Lung (tissue), 12 donors: Measurements from ENCODE around the gene AAR2. TPM values are rescaled to one million over a fixed set of nuclear protein-coding genes. Genes with fewer than 3 reads are reported as not detected.

Source experiments
- ATAC-seq: fragments of 200-7000 bp; cut with Tn5 transposase; one replicate; pipeline ENCODE4 v1.9.1; 2020; ENCODE audit warnings: moderate number of reproducible peaks; ENCODE audit not compliant: insufficient read depth, low FRiP score
- DNase-seq, 3 donors: peaks; one replicate each; pipeline ENCODE4 v3.0.0-alpha.2; 2013 to 2017
- H3K27ac ChIP-seq, 2 donors: one replicate each; pipeline ENCODE4 v1.5.1; 2013; ENCODE audit warnings: mild to moderate bottlenecking in 2 of 2, moderate library complexity in 2 of 2, control low read depth in 1 of 2, inconsistent platforms in 1 of 2, low read depth in 1 of 2, low read length in 1 of 2
- H3K27me3 ChIP-seq, 3 donors: one replicate each; pipeline ENCODE4 v1.5.1; 2013; ENCODE audit warnings: low read length in 2 of 3; ENCODE audit not compliant: control insufficient read depth in 3 of 3, insufficient read depth in 3 of 3
- H3K36me3 ChIP-seq, 4 donors: one replicate each; pipeline ENCODE4 v1.5.1; 2013; ENCODE audit warnings: low read length in 4 of 4, mild to moderate bottlenecking in 1 of 4, moderate library complexity in 1 of 4; ENCODE audit not compliant: control insufficient read depth in 4 of 4, insufficient read depth in 4 of 4
- H3K4me1 ChIP-seq, 5 donors: one replicate each; pipeline ENCODE4 v1.5.1; 2013; ENCODE audit warnings: low read length in 5 of 5, mild to moderate bottlenecking in 2 of 5, moderate library complexity in 1 of 5; ENCODE audit not compliant: control insufficient read depth in 5 of 5, insufficient read depth in 5 of 5
- H3K4me3 ChIP-seq: one replicate; pipeline ENCODE4 v1.5.1; 2013; ENCODE audit warnings: mild to moderate bottlenecking, control low read depth, moderate library complexity
- H3K9ac ChIP-seq, 2 donors: one replicate each; pipeline ENCODE4 v1.5.1; 2013; ENCODE audit warnings: low read length in 2 of 2, control low read depth in 1 of 2; ENCODE audit not compliant: insufficient read depth in 1 of 2
- H3K9me3 ChIP-seq, 4 donors: one replicate each; pipeline ENCODE4 v1.5.1; 2013; ENCODE audit warnings: low read length in 3 of 4, mild to moderate bottlenecking in 1 of 4, moderate library complexity in 1 of 4; ENCODE audit not compliant: control insufficient read depth in 4 of 4, insufficient read depth in 3 of 4
- WGBS, 2 donors: extraction: QIAGEN DNeasy Blood & Tissue Kit; methylation state at CpG; one replicate each; pipeline ENCODE4 v1.1.7; 2013; 5-methylcytosine and 5-hydroxymethylcytosine counted together
- polyA plus RNA-seq, 2 donors: library from polyadenylated mRNA; stranded (reverse); fragments of 200-250 nt; gene quantifications; one replicate each; pipeline ENCODE4 v1.2.1, GENCODE V29; 2013
- total RNA-seq, 2 donors: library from RNA; depleted of rRNA in 1 of 2; stranded (reverse); fragments of >200 nt in 1 of 2; gene quantifications; one replicate each; pipeline ENCODE4 v1.2.1, GENCODE V29; 2014 to 2021
- TF ChIP-seq, protein P1 (sequence below): IDR thresholded peaks from 2 replicates; pipeline ENCODE4 v1.5.1; 2012; ENCODE audit warnings: mild to moderate bottlenecking; ENCODE audit errors: control extremely low read depth, extremely low read depth
- donor health status: control.
- donor health status: control.
- donor health status: Bipolar disorder and iron deficiency.
- donor health status: healthy.
- donor health status: DM: yes; HTN: yes; CAD: no.

The AAR2 gene
- total and polyA plus RNA-seq, 4 donors = 18.1 to 31.2 (median 29.3) TPM

DNA sequence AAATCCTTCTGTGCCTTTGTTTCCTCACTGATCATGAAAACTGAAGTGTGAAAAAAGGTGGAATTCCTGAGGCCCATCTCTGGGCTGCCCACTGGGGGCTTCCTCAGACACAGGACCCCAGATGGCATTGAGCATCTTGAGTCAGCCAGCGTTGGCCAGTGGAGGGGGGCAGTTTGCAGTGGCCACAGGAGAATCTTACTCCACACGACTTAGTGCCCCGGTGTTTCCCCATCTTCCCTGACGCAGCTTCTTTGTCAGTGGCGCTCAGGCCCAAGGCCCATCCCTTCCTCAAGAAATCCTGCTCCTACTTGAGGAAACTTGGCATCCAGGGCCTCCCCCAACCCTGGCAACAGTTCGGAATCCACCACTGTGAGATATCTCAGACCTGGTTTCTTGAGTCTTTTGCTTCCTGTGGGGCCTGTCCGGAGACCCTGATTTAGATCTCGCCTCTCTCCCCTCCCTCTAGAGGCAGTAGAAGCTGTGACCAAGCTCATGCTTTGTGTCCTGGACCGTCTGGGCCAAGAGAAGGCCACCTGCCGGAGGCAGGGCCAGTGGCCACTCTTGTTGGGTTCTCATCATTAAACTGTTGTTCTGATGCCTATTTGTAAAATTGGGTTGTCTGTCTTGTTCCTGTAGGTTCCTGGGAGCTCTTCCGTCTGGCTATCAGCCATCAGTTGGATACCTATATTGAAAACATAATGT lies 49.6 kb downstream of the AAR2 start:
- ATAC-seq (no peak), DNase-seq (no peak)
- Histone ChIP-seq H3K4me3 (no peak overlapping the region), H3K9me3 (no peaks in the 10 kb centered on the region), H3K27me3 (peaks cover 0 to 4% (median 0%) of the 10 kb centered on the region in 3 donors), H3K4me1 (no peaks in the 10 kb centered on the region), H3K9ac (no peak overlapping the region), H3K36me3 (no peaks in the 10 kb centered on the region), H3K27ac (no peak overlapping the region)
- TF ChIP-seq, protein P1, sequence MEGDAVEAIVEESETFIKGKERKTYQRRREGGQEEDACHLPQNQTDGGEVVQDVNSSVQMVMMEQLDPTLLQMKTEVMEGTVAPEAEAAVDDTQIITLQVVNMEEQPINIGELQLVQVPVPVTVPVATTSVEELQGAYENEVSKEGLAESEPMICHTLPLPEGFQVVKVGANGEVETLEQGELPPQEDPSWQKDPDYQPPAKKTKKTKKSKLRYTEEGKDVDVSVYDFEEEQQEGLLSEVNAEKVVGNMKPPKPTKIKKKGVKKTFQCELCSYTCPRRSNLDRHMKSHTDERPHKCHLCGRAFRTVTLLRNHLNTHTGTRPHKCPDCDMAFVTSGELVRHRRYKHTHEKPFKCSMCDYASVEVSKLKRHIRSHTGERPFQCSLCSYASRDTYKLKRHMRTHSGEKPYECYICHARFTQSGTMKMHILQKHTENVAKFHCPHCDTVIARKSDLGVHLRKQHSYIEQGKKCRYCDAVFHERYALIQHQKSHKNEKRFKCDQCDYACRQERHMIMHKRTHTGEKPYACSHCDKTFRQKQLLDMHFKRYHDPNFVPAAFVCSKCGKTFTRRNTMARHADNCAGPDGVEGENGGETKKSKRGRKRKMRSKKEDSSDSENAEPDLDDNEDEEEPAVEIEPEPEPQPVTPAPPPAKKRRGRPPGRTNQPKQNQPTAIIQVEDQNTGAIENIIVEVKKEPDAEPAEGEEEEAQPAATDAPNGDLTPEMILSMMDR = no peak
- WGBS, 2 donors = 82 to 88% methylated on average over 11 of the region's 11 CpGs

DNA sequence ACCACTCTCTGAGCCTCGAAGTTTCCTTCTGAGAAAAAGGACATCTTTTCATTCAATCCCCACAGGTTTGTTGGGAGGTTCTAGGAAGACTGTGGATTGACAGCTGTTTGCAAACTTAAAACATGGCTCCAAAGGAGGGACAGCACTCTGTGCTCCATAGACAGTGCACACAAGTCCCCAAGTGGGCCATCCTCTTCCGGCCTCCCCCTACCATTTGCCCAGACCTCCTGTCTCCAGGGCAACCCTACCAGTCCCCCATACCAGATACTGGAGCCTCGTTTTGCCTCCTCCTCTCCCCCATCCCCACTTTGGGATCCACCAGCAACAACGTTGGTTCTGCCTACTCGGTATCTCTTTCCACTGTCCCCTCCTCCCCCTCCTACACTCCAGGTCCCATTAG lies 61.4 kb downstream of the AAR2 start:
- Histone ChIP-seq H3K27me3 (peaks cover 0 to 10% (median 10%) of the 10 kb centered on the region in 3 donors), H3K27ac (no peak overlapping the region)
- no peak for DNase-seq

DNA sequence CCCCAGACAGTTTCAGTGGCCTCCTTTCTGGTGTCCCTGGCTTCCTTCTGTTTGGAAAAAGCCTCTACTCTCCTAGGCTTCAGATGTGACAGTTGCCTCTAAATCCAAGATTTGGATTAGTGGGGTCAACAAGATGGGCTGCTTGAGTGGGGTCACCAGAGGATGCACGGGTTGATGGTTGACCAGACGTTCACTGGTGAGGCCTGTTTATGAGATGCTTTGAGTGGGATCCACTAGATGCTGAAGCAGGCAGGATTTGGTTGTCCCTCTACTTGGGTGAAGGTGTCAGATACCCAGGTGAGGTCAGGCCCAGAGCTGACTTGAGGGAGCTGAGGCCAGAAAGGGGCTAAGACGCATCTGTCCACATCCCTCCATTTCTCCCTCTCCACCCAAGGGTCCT lies 61.8 kb downstream of the AAR2 start:
- TF ChIP-seq, protein P1 = no peak
- peaks cover 3 to 14% (median 13%) of the 10 kb centered on the region in 3 donors for H3K27me3 ChIP-seq
- WGBS, 2 donors = 74 to 90% methylated on average over 3 of the region's 3 CpGs

More for the DNA sequence above, 61.4 kb downstream of the AAR2 start:
- H3K9ac ChIP-seq = no peak overlapping the region
- no peaks in the 10 kb centered on the region for H3K9me3 ChIP-seq
- no peak overlapping the region for H3K4me3 ChIP-seq
- H3K36me3 ChIP-seq = no peaks in the 10 kb centered on the region
- ATAC-seq = no peak
- TF ChIP-seq, protein P1 = no peak
- 58 to 73% methylated on average over 5 of the region's 5 CpGs for WGBS, 2 donors
- no peaks in the 10 kb centered on the region for H3K4me1 ChIP-seq

More for the DNA sequence above, 61.8 kb downstream of the AAR2 start:
- no peak overlapping the region for H3K27ac ChIP-seq
- H3K4me3 ChIP-seq = no peak overlapping the region
- DNase-seq (no peak), ATAC-seq (no peak)
- no peaks in the 10 kb centered on the region for H3K36me3 ChIP-seq
- no peaks in the 10 kb centered on the region for H3K4me1 ChIP-seq
- no peak overlapping the region for H3K9ac ChIP-seq
- peaks cover 0 to 1% (median 0%) of the 10 kb centered on the region in 4 donors for H3K9me3 ChIP-seq
